ENCODE measurements around the gene IGFL2.

- TF ChIP-seq CTCF (IDR thresholded peaks at IDR 0.05) (no peak), POLR2A (IDR thresholded peaks at IDR 0.05) (no peak)
Observed at GRCh38 chr19:46142294-46142693, 5.7 kb upstream of the IGFL2 start.
